ENCODE data around the gene RAB11FIP4.

The RAB11FIP4 gene

GRCh38 chr17:31446195-31446967, 54.9 kb downstream of the RAB11FIP4 start:
- no peak for TF ChIP-seq CTCF (IDR thresholded peaks at IDR 0.05; ENCODE audit: extremely low read depth, insufficient read depth, missing control alignments)
- in situ Hi-C loops (cut with MboI; ENCODE audit: low pct_unique_long_range_greater_than_20kb, low sequenced_read_pairs, unreplicated experiment) = loop anchor here (10.0 to 25.0 kb wide), 2 partner anchors 78 to 391 kb away; no protein-coding TSS in a partner anchor
- no peak for DNase-seq (ENCODE audit: low spot score)

GRCh38 chr17:31448467-31449077, 57.1 kb downstream of the RAB11FIP4 start:
- TF ChIP-seq CTCF (IDR thresholded peaks at IDR 0.05; ENCODE audit: extremely low read depth, insufficient read depth, missing control alignments) = no peak
- DNase-seq (ENCODE audit: low spot score) = no peak
- in situ Hi-C loops (cut with MboI; ENCODE audit: low pct_unique_long_range_greater_than_20kb, low sequenced_read_pairs, unreplicated experiment) = loop anchor here (10.0 to 25.0 kb wide), 2 partner anchors 76 to 389 kb away; no protein-coding TSS in a partner anchor

GRCh38 chr17:31449111-31449510, 57.6 kb downstream of the RAB11FIP4 start:
- in situ Hi-C loops (cut with MboI; ENCODE audit: low pct_unique_long_range_greater_than_20kb, low sequenced_read_pairs, unreplicated experiment) = loop anchor here (10.0 to 25.0 kb wide), 2 partner anchors 76 to 388 kb away; no protein-coding TSS in a partner anchor
- no peak for DNase-seq (ENCODE audit: low spot score)
- no peak for TF ChIP-seq CTCF (IDR thresholded peaks at IDR 0.05; ENCODE audit: extremely low read depth, insufficient read depth, missing control alignments)

GRCh38 chr17:31449746-31450145, 58.3 kb downstream of the RAB11FIP4 start:
- no peak for DNase-seq (ENCODE audit: low spot score)
- TF ChIP-seq CTCF (IDR thresholded peaks at IDR 0.05; ENCODE audit: extremely low read depth, insufficient read depth, missing control alignments) = no peak
- in situ Hi-C loops (cut with MboI; ENCODE audit: low pct_unique_long_range_greater_than_20kb, low sequenced_read_pairs, unreplicated experiment) = loop anchor here (10.0 to 25.0 kb wide), 2 partner anchors 75 to 388 kb away; no protein-coding TSS in a partner anchor

GRCh38 chr17:31452101-31452500, 60.6 kb downstream of the RAB11FIP4 start:
- DNase-seq (ENCODE audit: low spot score) = no peak
- no peak for TF ChIP-seq CTCF (IDR thresholded peaks at IDR 0.05; ENCODE audit: extremely low read depth, insufficient read depth, missing control alignments)
- in situ Hi-C loops (cut with MboI; ENCODE audit: low pct_unique_long_range_greater_than_20kb, low sequenced_read_pairs, unreplicated experiment) = no loop called here

GRCh38 chr17:31452561-31453110, 61.2 kb downstream of the RAB11FIP4 start:
- DNase-seq (ENCODE audit: low spot score) = no peak
- in situ Hi-C loops (cut with MboI; ENCODE audit: low pct_unique_long_range_greater_than_20kb, low sequenced_read_pairs, unreplicated experiment) = no loop called here
- TF ChIP-seq CTCF (IDR thresholded peaks at IDR 0.05; ENCODE audit: extremely low read depth, insufficient read depth, missing control alignments) = no peak
